Dendritic cell treated with granulocyte-macrophage colony-stimulating factor and Interleukin-4, amounts not matched to agents 40 ng/mL and 50 ng/mL, for 4 days (primary cell): ENCODE measurements around the gene HSBP1L1.

Source experiments
- H3K27ac Mint-ChIP-seq: one replicate; pipeline ENCODE4 v1.8.0; 2022; ENCODE audit warnings: mild to moderate bottlenecking, mixed read lengths
- H3K27me3 Mint-ChIP-seq: one replicate; pipeline ENCODE4 v1.8.0; 2022; ENCODE audit warnings: mild to moderate bottlenecking, mixed read lengths
- H3K36me3 Mint-ChIP-seq: one replicate; pipeline ENCODE4 v1.8.0; 2022; ENCODE audit warnings: low read depth, mixed read lengths
- H3K4me1 Mint-ChIP-seq: one replicate; pipeline ENCODE4 v1.8.0; 2022; ENCODE audit warnings: low read depth, mixed read lengths
- H3K4me3 Mint-ChIP-seq: one replicate; pipeline ENCODE4 v1.8.0; 2022; ENCODE audit warnings: mild to moderate bottlenecking, moderate library complexity, mixed read lengths
- H3K9me3 Mint-ChIP-seq: one replicate; pipeline ENCODE4 v1.8.0; 2022; ENCODE audit warnings: mixed read lengths
- intact Hi-C: fragments of 100-400 bp; cut with micrococcal nuclease; formaldehyde crosslinking; loops from one replicate; pipeline ENCODE4 v1.15.0; 2022

HSBP1L1 gene

DNA sequence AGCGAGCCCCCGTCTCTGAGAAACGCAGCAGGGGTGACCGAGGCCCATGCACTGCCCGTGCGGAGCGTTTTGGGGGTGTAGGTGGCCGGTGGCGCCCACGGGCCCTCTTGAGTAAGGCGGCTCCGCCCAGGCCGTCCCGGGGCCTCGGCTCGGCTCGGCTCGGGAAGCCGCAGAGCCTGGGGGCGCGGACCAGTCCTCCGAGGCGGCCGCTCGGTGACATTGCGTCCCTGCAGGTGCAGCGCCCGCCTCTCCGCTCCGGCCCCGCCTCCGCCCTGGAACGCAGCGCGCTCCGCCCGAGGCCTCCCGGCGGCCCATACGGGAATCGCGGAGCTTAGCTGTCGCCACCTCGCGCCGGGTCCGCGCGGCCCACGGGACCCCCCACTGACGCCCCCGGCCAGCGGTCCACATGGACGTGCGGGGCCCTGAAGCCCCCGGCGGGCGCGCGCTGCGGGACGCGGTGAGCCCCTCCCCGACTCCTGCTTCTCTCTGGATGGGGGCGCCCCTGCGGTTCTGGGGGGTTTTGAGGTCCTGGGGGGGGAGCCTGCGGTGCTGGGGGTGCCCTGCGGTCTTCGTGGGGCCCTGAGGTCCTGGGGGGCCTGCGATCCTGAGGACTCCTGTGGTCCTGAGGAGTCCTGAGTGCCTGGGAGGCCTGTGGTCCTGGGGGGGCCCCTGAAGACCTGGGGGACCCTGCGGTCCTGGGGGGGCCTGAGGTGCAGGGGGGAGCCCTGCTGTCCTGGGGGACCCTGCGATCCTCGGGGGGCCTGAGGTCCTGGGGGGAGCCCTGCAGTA is at the start of gene HSBP1L1:
TSS of gene HSBP1L1 (plus strand) at position 314 of the 789 bp plus-strand sequence. CDS start at position 407, 93 bp downstream.
- H3K9me3 Mint-ChIP-seq: no peaks in the 10 kb centered on the region
- H3K4me1 Mint-ChIP-seq: peaks cover 46% of the 10 kb centered on the region
- peaks cover 20% of the 10 kb centered on the region for H3K27me3 Mint-ChIP-seq
- peaks cover 23% of the 10 kb centered on the region for H3K36me3 Mint-ChIP-seq
- peak within 1 kb of the TSS; percentile 80 for H3K4me3 Mint-ChIP-seq
- H3K27ac Mint-ChIP-seq: peak within 1 kb of the TSS; percentile 79
- intact Hi-C loops: loop anchor here (10.0 kb wide), 1 partner anchor 580 kb away; no protein-coding TSS in a partner anchor

DNA sequence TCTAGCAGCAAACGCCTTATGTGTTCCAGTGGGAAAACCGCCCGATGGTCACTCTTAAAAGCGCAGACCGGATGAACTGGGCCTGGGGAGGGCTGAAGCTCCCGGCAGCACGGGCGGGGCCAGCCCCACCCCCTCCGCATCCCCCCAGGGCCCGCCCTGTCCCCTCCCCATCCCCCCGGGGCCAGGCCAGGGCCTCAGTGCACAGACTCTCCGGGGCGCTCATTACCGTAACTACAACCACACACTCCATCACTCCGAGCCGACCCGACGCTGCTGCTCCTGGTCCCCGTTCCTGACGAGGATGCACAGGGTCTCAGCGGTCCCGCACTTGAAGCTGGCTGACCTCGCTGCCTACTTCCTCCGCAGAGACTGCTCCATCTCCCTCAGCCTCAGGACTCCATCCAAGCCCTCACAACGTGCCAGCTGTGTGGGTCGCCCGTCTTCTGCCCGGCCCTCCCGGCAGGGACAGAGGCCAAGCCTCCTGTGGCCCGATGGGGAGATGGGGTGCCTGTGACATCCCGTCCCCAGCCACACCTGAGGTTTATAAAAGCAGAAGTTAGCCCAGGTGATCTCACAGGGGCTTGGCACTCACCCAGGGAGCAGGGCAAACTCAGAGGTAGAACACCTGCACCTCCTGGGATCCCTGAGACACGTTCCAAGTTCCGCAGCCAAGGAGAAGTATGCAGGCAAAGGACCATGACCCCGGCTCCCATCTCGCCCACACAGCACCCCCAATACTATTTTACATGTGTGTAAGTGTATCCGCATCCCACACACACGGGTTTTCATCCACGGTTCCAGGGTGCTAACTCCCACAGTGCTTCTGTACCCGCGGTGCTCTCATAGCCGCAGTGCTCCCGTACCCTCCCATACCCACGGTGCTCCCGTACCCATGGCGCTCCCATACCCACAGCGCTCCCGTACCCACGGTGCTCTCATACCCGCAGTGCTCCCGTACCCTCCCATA is 49.0 kb upstream of the HSBP1L1 start:
- Mint-ChIP-seq H3K4me1 (no peaks in the 10 kb centered on the region), H3K27ac (no peak overlapping the region), H3K4me3 (no peak overlapping the region), H3K27me3 (no peaks in the 10 kb centered on the region), H3K9me3 (peaks cover 40% of the 10 kb centered on the region), H3K36me3 (peaks cover 97% of the 10 kb centered on the region)
- intact Hi-C loops: no loop called here

DNA sequence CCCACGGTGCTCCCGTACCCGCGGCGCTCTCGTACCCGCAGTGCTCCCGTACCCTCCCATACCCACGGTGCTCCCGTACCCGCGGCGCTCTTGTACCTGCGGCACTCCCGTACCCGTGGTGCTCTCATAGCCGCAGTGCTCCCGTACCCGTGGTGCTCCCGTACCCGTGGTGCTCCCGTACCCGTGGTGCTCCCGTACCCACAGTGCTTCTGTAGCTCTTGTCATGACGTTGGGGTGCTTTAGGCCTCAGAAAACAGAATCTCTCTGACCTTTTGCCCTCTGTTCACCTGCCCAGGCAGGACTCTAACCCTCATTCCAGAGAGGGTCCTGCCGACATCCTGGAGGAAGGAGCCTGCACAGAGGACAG is 48.3 kb upstream of the HSBP1L1 start:
- intact Hi-C loops: no loop called here
- Mint-ChIP-seq H3K27ac (no peak overlapping the region), H3K36me3 (peaks cover 94% of the 10 kb centered on the region), H3K27me3 (no peaks in the 10 kb centered on the region), H3K4me3 (no peak overlapping the region), H3K9me3 (peaks cover 40% of the 10 kb centered on the region), H3K4me1 (no peaks in the 10 kb centered on the region)

GRCh38 chr18:79916546-79917168 is 47.8 kb upstream of the HSBP1L1 start:
- intact Hi-C loops: no loop called here
- peaks cover 93% of the 10 kb centered on the region for H3K36me3 Mint-ChIP-seq
- no peak overlapping the region for H3K27ac Mint-ChIP-seq
- H3K27me3 Mint-ChIP-seq: no peaks in the 10 kb centered on the region
- H3K4me3 Mint-ChIP-seq: no peak overlapping the region
- peaks cover 44% of the 10 kb centered on the region for H3K9me3 Mint-ChIP-seq
- no peaks in the 10 kb centered on the region for H3K4me1 Mint-ChIP-seq

DNA sequence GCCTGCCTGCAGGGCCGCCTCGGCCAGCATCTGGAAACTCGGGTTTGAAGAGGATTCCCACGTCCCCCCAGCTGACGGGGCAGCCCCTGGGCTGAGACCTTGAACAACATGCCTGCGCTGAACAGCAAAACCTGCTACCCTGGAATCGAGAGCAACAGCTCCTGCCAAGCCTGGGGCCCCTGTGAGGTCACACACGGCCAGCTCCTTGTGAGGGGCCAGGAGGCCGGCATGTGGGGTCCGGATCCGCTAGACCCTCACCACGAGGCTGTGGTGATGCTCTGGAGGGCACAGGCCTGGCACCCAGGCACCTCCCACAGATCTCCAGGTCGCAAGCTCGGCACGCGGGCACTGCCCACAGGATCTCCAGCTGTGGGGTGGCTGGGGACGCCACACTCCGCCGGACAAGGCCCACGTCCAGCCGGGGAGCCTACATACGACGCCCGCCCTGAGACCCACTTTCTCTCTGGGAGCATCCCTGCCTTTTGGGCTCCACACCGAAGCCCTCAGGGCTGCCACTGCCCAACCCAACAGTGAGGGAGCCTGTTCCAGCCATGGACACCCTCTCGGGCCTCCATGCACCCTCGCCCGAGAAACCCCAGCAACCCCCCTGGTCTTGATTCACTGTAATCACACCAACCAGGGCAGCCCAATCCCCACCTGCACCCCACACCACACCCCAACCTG is 47.1 kb upstream of the HSBP1L1 start:
- H3K4me1 Mint-ChIP-seq: no peaks in the 10 kb centered on the region
- H3K36me3 Mint-ChIP-seq: peaks cover 93% of the 10 kb centered on the region
- no peaks in the 10 kb centered on the region for H3K27me3 Mint-ChIP-seq
- no peak overlapping the region for H3K27ac Mint-ChIP-seq
- H3K9me3 Mint-ChIP-seq: peaks cover 49% of the 10 kb centered on the region
- no peak overlapping the region for H3K4me3 Mint-ChIP-seq
- intact Hi-C loops: no loop called here

DNA sequence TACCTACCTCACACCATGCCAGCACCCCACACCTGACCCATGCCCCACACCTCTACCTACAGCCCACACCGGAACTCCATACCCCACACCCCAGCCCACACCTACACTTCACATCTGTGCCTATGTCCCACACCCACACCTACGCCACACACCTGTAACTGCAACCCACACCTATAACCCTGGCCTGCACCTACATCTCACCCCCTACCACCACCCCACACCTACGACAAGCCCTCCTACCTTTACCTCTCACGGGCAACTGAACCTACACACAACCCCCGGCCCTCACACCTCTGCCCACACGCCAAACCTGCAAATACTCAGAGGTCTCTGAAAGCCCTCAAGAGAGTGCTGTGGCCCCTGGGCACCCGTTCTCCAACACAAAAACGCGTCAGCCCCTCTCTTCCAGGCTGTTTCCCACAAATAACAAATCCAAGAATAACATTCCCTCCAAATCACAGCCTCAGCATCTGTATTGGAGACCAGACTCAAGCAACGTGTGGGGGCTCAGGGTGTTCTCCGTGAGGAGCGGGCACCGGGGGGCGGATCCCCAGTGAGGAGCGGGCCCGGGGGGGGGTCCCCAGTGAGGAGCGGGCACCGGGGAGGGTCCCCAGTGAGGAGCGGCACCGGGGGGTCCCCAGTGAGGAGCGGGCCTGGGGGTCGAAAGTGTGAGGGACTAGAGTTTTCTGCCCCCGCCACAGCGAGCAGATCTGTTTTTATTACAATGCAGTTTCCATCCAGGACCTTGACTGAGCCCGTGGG is 46.4 kb upstream of the HSBP1L1 start:
- H3K4me1 Mint-ChIP-seq: no peaks in the 10 kb centered on the region

GRCh38 chr18:79918615-79919011 is 45.8 kb upstream of the HSBP1L1 start:
- Mint-ChIP-seq H3K27me3 (no peaks in the 10 kb centered on the region), H3K4me1 (no peaks in the 10 kb centered on the region), H3K4me3 (no peak overlapping the region), H3K27ac (no peak overlapping the region), H3K36me3 (peaks cover 93% of the 10 kb centered on the region), H3K9me3 (peaks cover 54% of the 10 kb centered on the region)
- intact Hi-C loops: no loop called here

More for the DNA sequence above, 46.4 kb upstream of the HSBP1L1 start:
- H3K27ac Mint-ChIP-seq: no peak overlapping the region
- no peak overlapping the region for H3K4me3 Mint-ChIP-seq
- peaks cover 49% of the 10 kb centered on the region for H3K9me3 Mint-ChIP-seq
- H3K36me3 Mint-ChIP-seq: peaks cover 93% of the 10 kb centered on the region
- H3K27me3 Mint-ChIP-seq: no peaks in the 10 kb centered on the region
- intact Hi-C loops: no loop called here

DNA sequence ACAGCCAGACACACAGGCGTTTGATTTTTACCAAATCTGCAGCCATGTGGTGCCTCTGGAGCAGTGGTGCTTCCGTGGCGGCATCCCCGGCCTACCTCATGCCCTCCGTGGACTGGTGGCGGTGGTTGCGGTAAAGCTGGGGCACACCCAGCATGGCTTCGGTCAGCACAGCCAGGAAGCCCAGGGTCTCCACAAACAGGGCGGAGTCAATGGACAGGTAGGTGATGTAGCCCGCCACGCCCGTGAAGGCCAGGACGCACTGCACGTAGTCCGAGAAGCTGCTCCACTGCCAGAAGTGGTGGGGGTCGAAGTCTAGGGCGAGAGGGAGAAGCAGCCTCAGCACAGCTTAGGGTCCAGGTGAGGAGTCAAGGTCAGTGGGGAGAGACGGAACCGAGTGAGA is 45.4 kb upstream of the HSBP1L1 start:
- H3K27me3 Mint-ChIP-seq: no peaks in the 10 kb centered on the region
- intact Hi-C loops: no loop called here
- H3K4me1 Mint-ChIP-seq: no peaks in the 10 kb centered on the region

GRCh38 chr18:79921984-79922965 is 42.2 kb upstream of the HSBP1L1 start:
- Mint-ChIP-seq H3K27me3 (no peaks in the 10 kb centered on the region), H3K36me3 (peaks cover 93% of the 10 kb centered on the region), H3K27ac (no peak overlapping the region), H3K4me3 (no peak overlapping the region), H3K9me3 (peaks cover 50% of the 10 kb centered on the region), H3K4me1 (peaks cover 4% of the 10 kb centered on the region)
- intact Hi-C loops: no loop called here

More for the DNA sequence above, 45.4 kb upstream of the HSBP1L1 start:
- peak overlapping the region; percentile 15 for H3K27ac Mint-ChIP-seq
- H3K36me3 Mint-ChIP-seq: peaks cover 93% of the 10 kb centered on the region
- no peak overlapping the region for H3K4me3 Mint-ChIP-seq
- peaks cover 59% of the 10 kb centered on the region for H3K9me3 Mint-ChIP-seq

DNA sequence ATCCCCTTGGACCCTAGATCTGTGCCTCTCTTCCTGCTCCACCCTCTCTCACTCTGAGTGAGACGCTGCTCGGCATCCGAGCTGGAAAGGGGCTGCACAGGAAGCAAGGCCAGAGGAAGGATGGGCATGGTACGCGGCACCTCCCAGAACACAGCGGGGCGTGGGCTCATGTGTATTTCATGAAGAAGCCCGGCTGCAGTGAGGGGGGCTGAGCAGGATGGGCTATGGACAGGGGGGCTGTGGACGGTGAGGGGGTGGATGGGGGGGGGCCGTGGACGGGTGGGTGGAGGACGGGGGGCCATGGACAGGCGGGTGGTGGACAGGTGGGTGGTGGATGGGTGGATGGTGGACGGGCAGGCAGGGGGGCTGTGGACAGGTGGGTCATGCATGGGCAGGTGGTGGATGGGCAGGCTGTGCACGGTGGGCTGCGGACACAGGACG is 41.5 kb upstream of the HSBP1L1 start:
- Mint-ChIP-seq H3K4me3 (no peak overlapping the region), H3K27ac (no peak overlapping the region), H3K4me1 (peaks cover 7% of the 10 kb centered on the region), H3K36me3 (peaks cover 93% of the 10 kb centered on the region), H3K9me3 (peaks cover 43% of the 10 kb centered on the region), H3K27me3 (no peaks in the 10 kb centered on the region)
- intact Hi-C loops: no loop called here

DNA sequence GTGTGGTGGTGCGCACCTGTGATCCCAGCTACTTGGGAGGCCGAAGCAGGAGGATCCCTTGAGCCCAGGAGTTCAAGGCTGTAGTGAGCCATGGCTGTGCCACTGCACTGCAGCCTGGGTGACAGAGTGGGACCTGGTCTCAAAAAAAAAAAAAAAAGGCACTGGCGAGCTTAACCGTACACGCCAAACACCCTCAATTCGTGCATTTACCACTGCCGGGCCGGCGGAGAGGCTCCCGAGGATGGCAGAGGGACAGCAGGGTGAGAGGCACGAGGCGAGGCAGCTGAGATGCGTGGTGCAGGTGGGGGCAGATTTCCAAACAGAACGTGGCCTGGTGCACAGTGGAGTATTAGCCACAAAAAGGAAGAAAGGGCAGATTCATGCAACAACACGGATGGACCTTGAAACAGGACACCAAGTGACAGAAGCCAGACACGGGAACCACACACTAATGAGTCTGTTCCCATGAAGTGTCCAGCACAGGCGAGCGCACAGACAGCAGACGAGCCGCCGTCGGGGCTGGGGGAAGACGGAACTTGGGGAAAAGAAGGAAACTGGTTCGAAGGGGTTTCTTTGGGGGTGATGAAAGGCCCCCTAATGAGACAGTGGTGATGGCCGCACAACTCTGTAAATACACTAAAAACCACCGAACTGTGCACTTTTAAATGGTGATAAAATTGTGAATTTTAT is 40.4 kb upstream of the HSBP1L1 start:
- Mint-ChIP-seq H3K4me3 (no peak overlapping the region), H3K4me1 (peaks cover 13% of the 10 kb centered on the region), H3K9me3 (peaks cover 44% of the 10 kb centered on the region), H3K27ac (no peak overlapping the region), H3K36me3 (peaks cover 93% of the 10 kb centered on the region), H3K27me3 (no peaks in the 10 kb centered on the region)
- intact Hi-C loops: no loop called here
